ENCODE data around the gene CLP1. TPM values are rescaled to one million over a fixed set of nuclear protein-coding genes. Genes with fewer than 3 reads are reported as not detected.

The CLP1 gene
- total RNA-seq, 1 donor: 15.2 TPM

GRCh38 chr11:57616595-57616994 lies 41.0 kb upstream of the CLP1 start:
- Histone ChIP-seq H3K9me3 (ENCODE audit: low read depth, low read length) (no peaks in the 10 kb centered on the region), H3K27me3 (ENCODE audit: insufficient read depth, low read length) (no peaks in the 10 kb centered on the region), H3K4me1 (ENCODE audit: insufficient read depth, low read length) (no peaks in the 10 kb centered on the region), H3K4me2 (ENCODE audit: insufficient read depth, low read length) (no peak overlapping the region), H2AFZ (ENCODE audit: low read length) (no peak overlapping the region), H3K36me3 (ENCODE audit: insufficient read depth, low read length) (no peaks in the 10 kb centered on the region), H3K27ac (ENCODE audit: low read depth, low read length) (no peak overlapping the region), H4K20me1 (ENCODE audit: insufficient read depth, low read length) (no peaks in the 10 kb centered on the region), H3K4me3 (ENCODE audit: insufficient read depth, low read length) (no peak overlapping the region), H3K79me2 (ENCODE audit: insufficient read depth, low read length) (no peaks in the 10 kb centered on the region)
- no peak for TF ChIP-seq CTCF (IDR thresholded peaks at IDR 0.05; ENCODE audit: extremely low read depth, low read depth, low read length)
- no peak for DNase-seq (ENCODE audit: insufficient read length, low spot score, missing footprints)

GRCh38 chr11:57618438-57618837 lies 39.1 kb upstream of the CLP1 start:
- Histone ChIP-seq H3K4me1 (ENCODE audit: insufficient read depth, low read length) (no peaks in the 10 kb centered on the region), H3K27me3 (ENCODE audit: insufficient read depth, low read length) (no peaks in the 10 kb centered on the region), H3K4me3 (ENCODE audit: insufficient read depth, low read length) (no peak overlapping the region), H3K79me2 (ENCODE audit: insufficient read depth, low read length) (no peaks in the 10 kb centered on the region), H4K20me1 (ENCODE audit: insufficient read depth, low read length) (no peaks in the 10 kb centered on the region), H2AFZ (ENCODE audit: low read length) (no peak overlapping the region), H3K9me3 (ENCODE audit: low read depth, low read length) (no peaks in the 10 kb centered on the region), H3K27ac (ENCODE audit: low read depth, low read length) (no peak overlapping the region), H3K36me3 (ENCODE audit: insufficient read depth, low read length) (no peaks in the 10 kb centered on the region), H3K4me2 (ENCODE audit: insufficient read depth, low read length) (no peak overlapping the region)
- no peak for DNase-seq (ENCODE audit: insufficient read length, low spot score, missing footprints)
- no peak for TF ChIP-seq CTCF (IDR thresholded peaks at IDR 0.05; ENCODE audit: extremely low read depth, low read depth, low read length)

- H3K36me3 ChIP-seq (ENCODE audit: insufficient read depth, low read length): no peaks in the 10 kb centered on the region
- H3K79me2 ChIP-seq (ENCODE audit: insufficient read depth, low read length): no peaks in the 10 kb centered on the region
- DNase-seq (ENCODE audit: insufficient read length, low spot score, missing footprints): no peak
- H3K4me3 ChIP-seq (ENCODE audit: insufficient read depth, low read length): no peak overlapping the region
- no peak overlapping the region for H3K27ac ChIP-seq (ENCODE audit: low read depth, low read length)
- TF ChIP-seq CTCF (IDR thresholded peaks at IDR 0.05; ENCODE audit: extremely low read depth, low read depth, low read length): no peak
- H3K4me2 ChIP-seq (ENCODE audit: insufficient read depth, low read length): no peak overlapping the region
- H3K9me3 ChIP-seq (ENCODE audit: low read depth, low read length): no peaks in the 10 kb centered on the region
- H3K27me3 ChIP-seq (ENCODE audit: insufficient read depth, low read length): no peaks in the 10 kb centered on the region
- H2AFZ ChIP-seq (ENCODE audit: low read length): no peak overlapping the region
- H4K20me1 ChIP-seq (ENCODE audit: insufficient read depth, low read length): no peaks in the 10 kb centered on the region
- no peaks in the 10 kb centered on the region for H3K4me1 ChIP-seq (ENCODE audit: insufficient read depth, low read length)
Measured at GRCh38 chr11:57619331-57619730, 38.2 kb upstream of the CLP1 start.

GRCh38 chr11:57620467-57620866 lies 37.1 kb upstream of the CLP1 start:
- Histone ChIP-seq H3K4me1 (ENCODE audit: insufficient read depth, low read length) (no peaks in the 10 kb centered on the region), H4K20me1 (ENCODE audit: insufficient read depth, low read length) (no peaks in the 10 kb centered on the region), H3K9me3 (ENCODE audit: low read depth, low read length) (no peaks in the 10 kb centered on the region), H3K4me2 (ENCODE audit: insufficient read depth, low read length) (no peak overlapping the region), H3K4me3 (ENCODE audit: insufficient read depth, low read length) (no peak overlapping the region), H3K36me3 (ENCODE audit: insufficient read depth, low read length) (no peaks in the 10 kb centered on the region), H3K27ac (ENCODE audit: low read depth, low read length) (no peak overlapping the region), H3K27me3 (ENCODE audit: insufficient read depth, low read length) (no peaks in the 10 kb centered on the region), H3K79me2 (ENCODE audit: insufficient read depth, low read length) (no peaks in the 10 kb centered on the region), H2AFZ (ENCODE audit: low read length) (no peak overlapping the region)
- TF ChIP-seq CTCF (IDR thresholded peaks at IDR 0.05; ENCODE audit: extremely low read depth, low read depth, low read length): no peak
- no peak for DNase-seq (ENCODE audit: insufficient read length, low spot score, missing footprints)

All from osteoblast (primary cell).